ENCODE measurements around the gene TAC4. TPM values are rescaled to one million over a fixed set of nuclear protein-coding genes. Genes with fewer than 3 reads are reported as not detected.

TAC4 gene
- total and polyA plus RNA-seq, 9 of the 15 experiments (the other 6 are each of a cell fraction or from before 2014, with no cell fraction given) = 0.17 TPM; not detected in 8

GRCh38 chr17:49819651-49820050 is 28.2 kb downstream of the TAC4 start:
- ChIA-PET POLR2A (no interaction called here), CTCF (ENCODE audit: low intra/inter-chr PET ratio) (no interaction called here)
- Histone ChIP-seq H3K4me1 (replicated peaks in 1 of 2; ENCODE audit: control insufficient read depth in 2 of 2, insufficient read depth in 2 of 2, low read length in 2 of 2) (peaks cover 0 to 4% of the 10 kb centered on the region in 2 experiments; a peak in 2 of 5 replicates), H3K27me3 (ENCODE audit: control insufficient read depth in 2 of 2, insufficient read depth in 2 of 2, low read length in 2 of 2) (no peaks in the 10 kb centered on the region), H3K9me1 (ENCODE audit: control insufficient read depth, insufficient read depth, low read length) (no peaks in the 10 kb centered on the region), H3K9ac (ENCODE audit: insufficient read depth in 1 of 2, low read depth in 2 of 2, low read length in 2 of 2) (no peak overlapping the region), H3K9me3 (replicated peaks; ENCODE audit: control insufficient read depth, insufficient read depth, low read depth, low read length) (no peaks in the 10 kb centered on the region), H3K4me3 (no peak overlapping the region), H3K4me2 (ENCODE audit: insufficient read depth, low read length) (no peak overlapping the region), H2AFZ (ENCODE audit: low read depth, low read length) (no peak overlapping the region), H4K20me1 (replicated peaks; ENCODE audit: control insufficient read depth, insufficient read depth, low read length) (no peaks in the 10 kb centered on the region; the same call in 1 of the 2 replicates), H3K27ac (ENCODE audit: extremely low read depth, low read depth, low read length) (no peak overlapping the region), H3K36me3 (ENCODE audit: control insufficient read depth, insufficient read depth, low read length) (peaks cover 94% of the 10 kb centered on the region), H3K79me2 (ENCODE audit: control insufficient read depth, insufficient read depth, low read length) (0 out of 3 replicates have a peak, but pooled peaks cover 3% of the 10 kb centered on the region)
- no peak for ATAC-seq
- 97% methylated on average over 2 of the region's 2 CpGs for WGBS (ENCODE audit: insufficient coverage, low coverage, missing lambda C conversion rate)
- intact Hi-C loops (cut with micrococcal nuclease) (no loop called here), in situ Hi-C loops (cut with MboI) (no loop called here)
- FAIRE-seq = no peak
- DNase-seq (ENCODE audit: extremely low read depth in 1 of 4, low spot score in 3 of 4) = no peak
- BruUV-seq (replicated peaks) = no TSS peak
- no peak for TF ChIP-seq PRDM10 (IDR thresholded peaks at IDR 0.05; ENCODE audit: partially characterized antibody)
- TF ChIP-seq MCM3 (IDR thresholded peaks at IDR 0.05) = no peak

Measured in K562 (cell line).